Epithelial cell of esophagus (primary cell): ENCODE results near the gene BAIAP3.
A peak's percentile ranks its signal among the peaks of the same experiment; 100 is the strongest.

Experiments used
- DNase-seq: peaks from one replicate; pipeline ENCODE4 v3.0.0; 2010; ENCODE audit warnings: low read depth
- H3K4me3 ChIP-seq: 2 replicates; pipeline ENCODE4 v1.5.1; 2011; ENCODE audit warnings: mild to moderate bottlenecking, low read length, control low read depth
- TF ChIP-seq, protein P1 (sequence below): IDR thresholded peaks from 2 replicates; pipeline ENCODE4 v1.5.1; 2011; ENCODE audit warnings: low read depth, mild to moderate bottlenecking, low read length, control low read depth, inconsistent platforms; ENCODE audit not compliant: insufficient read depth; ENCODE audit errors: missing control alignments

The BAIAP3 gene

DNA sequence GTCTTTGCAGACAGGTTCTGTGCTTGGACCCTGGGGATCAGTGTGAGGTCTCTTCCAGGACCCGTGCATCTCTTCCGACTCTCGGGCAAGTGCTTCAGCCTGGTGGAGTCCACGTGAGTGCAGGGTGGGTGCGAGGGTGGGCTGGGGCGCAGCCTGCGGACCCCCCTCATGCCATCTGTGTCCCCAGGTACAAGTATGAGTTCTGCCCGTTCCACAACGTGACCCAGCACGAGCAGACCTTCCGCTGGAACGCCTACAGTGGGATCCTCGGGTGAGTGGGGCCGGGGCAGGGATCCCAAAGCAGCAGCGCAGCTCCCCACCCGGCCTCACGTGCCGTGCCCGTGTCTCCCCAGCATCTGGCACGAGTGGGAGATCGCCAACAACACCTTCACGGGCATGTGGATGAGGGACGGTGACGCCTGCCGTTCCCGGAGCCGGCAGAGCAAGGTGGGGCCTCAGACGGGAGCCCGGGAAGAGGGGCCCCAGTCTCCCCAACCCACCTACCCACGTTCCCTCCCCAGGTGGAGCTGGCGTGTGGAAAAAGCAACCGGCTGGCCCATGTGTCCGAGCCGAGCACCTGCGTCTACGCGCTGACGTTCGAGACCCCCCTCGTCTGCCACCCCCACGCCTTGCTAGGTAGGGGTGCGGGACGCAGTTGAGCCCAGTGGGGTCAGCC is 28.4 kb downstream of the BAIAP3 start:
- no peak for DNase-seq
- TF ChIP-seq, protein P1, sequence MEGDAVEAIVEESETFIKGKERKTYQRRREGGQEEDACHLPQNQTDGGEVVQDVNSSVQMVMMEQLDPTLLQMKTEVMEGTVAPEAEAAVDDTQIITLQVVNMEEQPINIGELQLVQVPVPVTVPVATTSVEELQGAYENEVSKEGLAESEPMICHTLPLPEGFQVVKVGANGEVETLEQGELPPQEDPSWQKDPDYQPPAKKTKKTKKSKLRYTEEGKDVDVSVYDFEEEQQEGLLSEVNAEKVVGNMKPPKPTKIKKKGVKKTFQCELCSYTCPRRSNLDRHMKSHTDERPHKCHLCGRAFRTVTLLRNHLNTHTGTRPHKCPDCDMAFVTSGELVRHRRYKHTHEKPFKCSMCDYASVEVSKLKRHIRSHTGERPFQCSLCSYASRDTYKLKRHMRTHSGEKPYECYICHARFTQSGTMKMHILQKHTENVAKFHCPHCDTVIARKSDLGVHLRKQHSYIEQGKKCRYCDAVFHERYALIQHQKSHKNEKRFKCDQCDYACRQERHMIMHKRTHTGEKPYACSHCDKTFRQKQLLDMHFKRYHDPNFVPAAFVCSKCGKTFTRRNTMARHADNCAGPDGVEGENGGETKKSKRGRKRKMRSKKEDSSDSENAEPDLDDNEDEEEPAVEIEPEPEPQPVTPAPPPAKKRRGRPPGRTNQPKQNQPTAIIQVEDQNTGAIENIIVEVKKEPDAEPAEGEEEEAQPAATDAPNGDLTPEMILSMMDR: no peak

GRCh38 chr16:1362807-1363206 is 29.4 kb downstream of the BAIAP3 start:
- H3K4me3 ChIP-seq: no peak overlapping the region
- TF ChIP-seq, protein P1: no peak
- DNase-seq: no peak

More for the DNA sequence above, 28.4 kb downstream of the BAIAP3 start:
- no peak overlapping the region for H3K4me3 ChIP-seq

GRCh38 chr16:1363501-1364041 is 30.1 kb downstream of the BAIAP3 start:
- TF ChIP-seq, protein P1: peak; percentile 83
- H3K4me3 ChIP-seq: no peak overlapping the region
- peak; percentile 70 for DNase-seq

GRCh38 chr16:1364510-1364909 is 31.1 kb downstream of the BAIAP3 start:
- no peak overlapping the region for H3K4me3 ChIP-seq
- no peak for DNase-seq
- TF ChIP-seq, protein P1: no peak

GRCh38 chr16:1366060-1366711 is 32.7 kb downstream of the BAIAP3 start:
- no peak overlapping the region for H3K4me3 ChIP-seq
- DNase-seq: no peak
- TF ChIP-seq, protein P1: no peak

- no peak for DNase-seq
- H3K4me3 ChIP-seq: no peak overlapping the region
- TF ChIP-seq, protein P1: no peak
Observed at GRCh38 chr16:1366712-1367299, 33.4 kb downstream of the BAIAP3 start.
